DMS53 treated with DMSO at 0.1 percent for 48 hours (cell line): Measurements from ENCODE around the gene FUT6.

ENCODE experiments used
- DNase-seq: peaks from one replicate; lab custom pipeline; 2025; ENCODE audit not compliant: unreplicated experiment; lab: John Stamatoyannopoulos, UW

Gene FUT6

GRCh38 chr19:5827891-5828660, 11.4 kb downstream of the FUT6 start:
- peak; percentile 80 for DNase-seq

GRCh38 chr19:5827342-5827890, 12.1 kb downstream of the FUT6 start:
- DNase-seq: no peak

GRCh38 chr19:5826531-5827341, 12.8 kb downstream of the FUT6 start:
- peak; percentile 89 for DNase-seq

GRCh38 chr19:5825178-5825577, 14.3 kb downstream of the FUT6 start:
- DNase-seq: no peak

DNA sequence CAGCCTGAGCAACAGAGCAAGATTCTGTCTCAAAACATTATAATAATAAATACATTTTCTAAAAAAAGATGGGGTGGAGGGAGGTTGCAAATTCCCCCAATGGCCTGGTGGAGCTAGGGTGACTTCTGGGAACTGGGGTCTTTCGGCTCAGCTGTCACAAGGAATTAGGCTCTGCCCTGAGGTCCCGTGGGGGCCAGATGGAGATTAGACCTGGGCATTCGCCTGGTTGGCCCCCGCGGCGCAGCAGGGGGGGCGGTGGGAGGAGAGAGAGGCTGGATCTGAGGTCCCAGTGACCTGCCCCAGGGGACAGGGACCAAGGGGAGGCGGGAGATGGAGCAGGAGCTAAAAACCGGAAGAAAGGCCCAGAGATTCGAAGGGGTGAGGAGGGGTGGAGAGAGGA, 14.8 kb downstream of the FUT6 start:
- no peak for DNase-seq

GRCh38 chr19:5823579-5824281, 15.8 kb downstream of the FUT6 start:
- no peak for DNase-seq

DNA sequence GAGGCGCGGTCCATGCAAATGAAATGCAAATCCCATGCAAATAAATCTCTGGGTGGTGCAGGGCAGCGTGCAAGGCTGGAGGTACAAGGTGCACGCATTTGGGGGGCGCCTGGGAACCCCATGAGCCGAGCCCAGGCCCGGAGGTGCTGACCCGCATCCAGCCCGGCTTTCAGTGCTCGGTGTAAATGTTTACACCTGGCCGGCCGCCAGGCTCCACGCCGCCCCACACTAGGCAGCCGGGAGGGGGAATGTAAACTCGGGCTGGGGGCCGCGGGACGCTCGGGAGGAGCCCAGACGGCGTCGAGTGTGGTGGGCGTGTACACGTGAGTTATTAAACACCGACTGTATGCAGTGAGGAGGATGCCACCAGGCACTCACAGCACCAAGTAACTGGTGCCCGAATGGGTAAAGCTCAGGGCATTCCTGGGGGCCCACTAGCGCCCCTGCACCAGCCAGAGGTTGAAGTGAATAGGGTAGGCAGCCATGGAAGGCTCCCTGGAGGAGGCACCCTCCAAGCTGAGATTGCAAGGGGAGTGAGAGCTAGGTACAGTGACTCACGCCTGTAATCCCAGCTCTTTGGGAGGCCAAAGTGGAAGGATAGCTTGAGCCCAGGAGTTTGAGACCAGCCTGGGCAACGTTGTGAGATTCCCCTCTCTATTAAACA, 17.2 kb downstream of the FUT6 start:
- no peak for DNase-seq

DNA sequence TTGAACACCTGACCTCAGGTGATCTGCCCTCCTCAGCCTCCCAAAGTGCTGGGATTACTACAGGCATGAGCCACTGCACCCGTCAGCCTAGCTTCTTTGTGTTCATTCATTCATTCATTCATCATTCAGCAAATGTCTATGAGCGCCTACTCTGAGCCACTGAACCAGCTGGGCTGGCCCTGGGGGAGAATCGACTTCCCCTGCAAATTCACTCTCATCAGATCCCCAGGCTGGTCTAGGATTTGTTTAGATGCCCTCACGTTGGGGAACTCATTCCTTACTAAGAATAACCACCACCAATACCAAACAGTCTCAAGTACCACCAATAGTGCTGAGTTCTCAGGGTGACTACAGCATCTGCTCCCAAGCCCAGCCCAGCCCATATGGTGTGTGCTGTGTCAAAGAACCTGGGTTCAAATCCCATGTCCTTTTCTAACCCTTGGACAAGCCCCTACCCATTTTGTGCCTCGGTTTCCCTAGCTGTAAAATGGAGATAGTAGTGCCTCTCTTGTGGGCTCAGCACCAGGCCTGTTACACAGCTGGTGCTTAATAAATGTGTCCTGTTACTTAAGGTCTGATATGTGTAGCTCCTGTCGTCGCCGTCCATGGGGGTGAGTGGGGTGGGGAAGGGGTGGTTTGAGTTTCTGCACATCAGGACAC, 17.9 kb downstream of the FUT6 start:
- no peak for DNase-seq

- DNase-seq: no peak
Observed at GRCh38 chr19:5820785-5821184, 18.7 kb downstream of the FUT6 start.

DNA sequence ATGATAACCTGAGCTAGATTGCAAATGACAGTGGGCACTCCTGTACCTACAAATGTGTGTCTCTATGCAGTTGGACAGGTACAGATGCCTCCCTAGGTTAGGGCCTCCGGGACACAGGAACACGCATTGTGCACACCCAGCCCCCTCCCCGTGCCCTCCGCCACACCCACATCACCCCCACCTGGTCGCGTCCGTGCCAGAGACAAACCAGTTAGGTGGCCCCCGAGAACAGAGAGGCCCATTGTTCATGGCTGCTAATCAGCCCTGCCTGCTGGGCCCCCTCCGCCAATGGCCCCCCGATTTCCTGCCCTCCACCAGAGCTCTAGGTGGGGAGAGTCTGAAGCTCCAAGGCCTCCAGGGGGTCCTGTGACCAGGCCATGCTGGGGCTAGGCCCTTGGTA, 20.9 kb downstream of the FUT6 start:
- DNase-seq: no peak

GRCh38 chr19:5817218-5817617, 22.3 kb downstream of the FUT6 start:
- no peak for DNase-seq

DNA sequence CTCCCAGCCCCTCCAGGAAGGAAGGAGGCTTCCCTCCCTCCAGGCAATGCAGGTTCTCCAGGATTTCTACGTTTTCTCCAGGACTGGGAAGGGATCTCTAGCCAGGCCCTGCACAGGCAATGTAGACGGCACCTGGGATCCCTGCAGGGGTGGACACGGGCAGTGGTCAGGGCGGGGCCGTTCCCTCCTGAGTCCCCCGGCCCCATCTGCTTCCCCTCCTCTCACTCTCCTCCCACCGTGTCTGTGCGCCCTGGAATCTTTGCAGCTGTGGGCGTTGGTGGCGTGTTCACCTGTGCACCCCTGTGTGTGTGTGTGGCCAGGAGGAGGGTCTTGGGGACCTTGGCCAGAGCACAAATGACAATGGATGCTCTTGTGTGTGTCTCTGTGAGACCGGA, 24.7 kb downstream of the FUT6 start:
- no peak for DNase-seq

DNA sequence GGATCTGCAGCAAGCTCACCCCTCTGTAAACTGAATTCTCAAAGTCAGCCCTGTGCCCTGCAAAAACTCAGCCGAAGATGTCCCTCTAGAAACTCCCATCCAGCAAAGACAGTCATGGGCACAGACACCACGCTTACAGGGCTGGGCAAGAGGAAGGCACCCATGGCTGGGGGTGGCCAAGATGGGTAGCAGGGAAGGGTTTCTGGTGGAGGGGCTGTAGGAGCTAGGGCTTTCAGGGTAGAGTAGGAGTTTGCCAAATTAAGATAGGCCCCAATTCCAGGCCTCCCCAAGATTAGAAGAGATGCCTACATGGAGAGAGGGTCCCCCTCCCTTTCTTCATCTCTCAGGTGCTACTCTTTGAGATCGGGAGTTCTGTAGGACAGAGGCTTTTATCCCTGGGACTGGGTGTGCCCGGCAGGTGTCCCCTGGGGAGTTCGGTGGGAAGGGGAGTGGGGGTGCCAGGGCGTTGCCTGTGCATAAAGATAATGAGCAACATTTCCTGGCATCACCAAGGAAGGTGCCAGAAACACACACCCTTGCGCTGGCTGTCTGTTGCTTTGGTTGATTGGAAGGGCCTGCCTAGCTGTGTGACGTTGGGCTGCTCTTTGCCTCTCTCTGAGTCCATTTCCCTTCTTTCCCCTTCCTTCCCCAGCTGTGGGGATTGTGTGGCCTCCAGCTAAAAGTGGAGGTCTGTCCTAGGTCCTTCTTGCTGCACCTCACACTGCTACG, 25.2 kb downstream of the FUT6 start:
- DNase-seq: no peak

DNA sequence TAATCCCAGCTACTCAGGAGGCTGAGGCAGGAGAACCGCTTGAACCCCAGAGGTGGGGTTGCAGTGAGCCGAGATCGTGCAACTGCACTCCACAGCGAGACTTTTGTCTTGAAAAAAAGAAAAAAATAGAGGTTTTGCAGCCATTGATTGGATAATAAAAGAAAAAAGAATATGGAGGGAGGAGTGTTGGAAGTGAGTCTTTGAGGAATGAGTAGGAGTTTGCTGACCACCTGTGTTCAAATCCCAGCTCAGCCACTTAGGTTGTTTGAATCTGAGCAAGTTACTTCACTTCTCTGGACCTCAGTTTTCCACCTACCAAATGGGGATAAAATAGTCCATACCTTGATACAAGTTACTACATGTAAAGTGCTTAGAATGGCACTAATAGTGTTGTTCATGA, 28.4 kb downstream of the FUT6 start:
- DNase-seq: no peak

DNA sequence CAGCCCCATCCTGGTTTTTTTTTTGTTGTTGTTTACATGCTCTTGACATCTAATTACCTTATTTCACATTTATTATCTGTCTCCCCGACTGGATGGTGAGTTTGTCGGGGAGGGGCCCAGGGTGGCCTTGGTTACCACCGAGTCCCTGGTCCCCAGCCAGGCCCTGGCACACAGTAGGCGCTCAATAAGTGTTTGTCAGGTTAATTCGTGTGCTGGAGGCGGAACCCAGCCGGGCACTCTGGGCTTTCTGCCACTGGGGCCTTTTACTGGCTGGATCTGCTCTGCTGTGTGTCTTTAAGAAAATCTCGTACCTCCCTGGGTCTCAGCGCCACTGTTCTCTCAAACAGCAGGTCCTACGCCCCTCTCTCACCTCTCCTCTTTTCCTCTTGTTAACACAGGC, 30.0 kb downstream of the FUT6 start:
- DNase-seq: no peak

DNA sequence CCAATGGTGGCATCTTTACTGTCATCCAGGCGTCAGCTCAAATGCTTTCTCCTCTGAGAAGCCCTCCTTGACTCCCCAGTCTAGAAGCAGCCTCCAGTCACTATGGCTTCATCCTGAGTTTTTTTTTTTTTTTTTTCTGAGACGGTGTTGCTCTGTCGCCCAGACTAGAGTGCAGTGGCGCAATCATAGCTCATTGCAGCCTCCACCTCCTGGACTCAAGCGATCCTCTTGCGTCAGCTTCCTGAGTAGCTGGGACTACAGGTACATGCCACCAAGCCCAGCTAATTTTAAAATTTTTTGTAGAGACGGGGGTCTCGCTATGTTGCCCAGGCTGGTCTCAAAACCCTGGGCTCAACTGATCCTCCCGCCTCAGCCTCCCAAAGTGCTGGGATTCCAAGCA, 30.4 kb downstream of the FUT6 start:
- no peak for DNase-seq

- DNase-seq: no peak
Observed at GRCh38 chr19:5808120-5808816, 31.2 kb downstream of the FUT6 start.

DNA sequence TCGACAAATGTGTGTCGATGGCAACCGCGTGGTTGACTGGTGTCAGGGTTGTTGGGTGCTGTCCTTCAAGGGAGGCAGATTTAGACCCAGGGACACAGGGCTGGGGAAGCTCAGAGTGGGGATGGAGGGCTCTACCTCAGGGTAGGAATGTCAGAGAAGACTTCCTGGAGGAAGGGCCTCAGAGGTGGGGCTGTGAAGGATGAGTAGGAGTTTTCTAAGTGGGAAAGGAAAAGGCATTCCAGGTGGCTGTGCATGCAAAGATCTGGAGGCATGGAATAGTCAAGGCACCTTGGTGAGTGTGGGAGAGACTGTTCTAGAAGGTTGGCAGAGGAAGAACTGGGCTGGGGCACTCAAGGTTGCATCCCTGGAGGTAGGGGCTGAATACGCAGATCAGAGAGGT, 32.6 kb downstream of the FUT6 start:
- no peak for DNase-seq

DNA sequence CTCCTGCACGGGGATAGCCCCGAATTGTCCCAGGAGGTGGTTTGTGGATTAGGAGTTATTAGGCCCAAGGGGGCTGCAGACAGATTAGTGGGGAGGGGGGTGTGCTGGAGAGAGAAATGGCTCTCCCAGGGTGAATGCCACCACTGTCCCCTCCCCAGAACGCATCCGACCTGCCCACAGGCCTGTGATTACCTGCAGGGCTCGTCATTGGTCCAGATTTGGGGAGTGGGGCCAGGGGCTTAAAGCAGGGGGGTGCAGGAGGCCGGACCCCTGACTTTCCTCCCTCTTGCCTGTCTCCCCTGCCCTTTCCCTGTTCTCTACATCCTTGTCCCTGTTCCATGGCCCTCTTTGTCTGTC, 33.4 kb downstream of the FUT6 start:
- DNase-seq: no peak
